K562 (cell line): Measurements from ENCODE around the gene CD47. TPM values are rescaled to one million over a fixed set of nuclear protein-coding genes. Genes with fewer than 3 reads are reported as not detected.

Experiments
- ATAC-seq: fragments of 200-7000 bp; cut with Tn5 transposase; 3 replicates; pipeline ENCODE4 v1.9.1; 2020; ENCODE audit warnings: moderate library complexity
- BruUV-seq: library from RNA; stranded (reverse); fragments of 400-500 nt; replicated peaks from 2 replicates; lab custom pipeline; 2021; lab: Mats Ljungman, UMichigan
- CTCF ChIA-PET: fragments of 300-600 bp; formaldehyde crosslinking; extraction: SDS; loops from one replicate; lab custom pipeline; 2021; ENCODE audit warnings: low intra/inter-chr PET ratio; lab: Yijun Ruan, JAX
- POLR2A ChIA-PET: fragments of 300-600, 350-650 bp; sonication (Branson Sonifier 250); formaldehyde crosslinking; extraction: SDS; loops from one replicate; lab custom pipeline; 2021; ENCODE audit warnings: antibody characterized with exemption, inconsistent platforms; lab: Yijun Ruan, JAX
- DNase-seq, 4 experiments: peaks; one replicate each; pipeline versions ENCODE4 v3.0.0 to v3.0.0-alpha.2; 2011 to 2018; ENCODE audit warnings: low spot score in 3 of 4, mixed read lengths in 3 of 4; ENCODE audit errors: extremely low read depth in 1 of 4
- FAIRE-seq: peaks from 2 replicates; lab custom pipeline; 2011; peaks lifted over from hg19 to GRCh38; lab: Jason Lieb, UNC
- H2AFZ ChIP-seq: 2 replicates; pipeline ENCODE4 v1.6.0; 2011; ENCODE audit warnings: low read depth, low read length, control low read depth, inconsistent platforms
- H3K27ac ChIP-seq: fragments of 200-600 bp; 3 replicates; pipeline ENCODE4 v1.8.0; 2011; ENCODE audit warnings: low read depth, mild to moderate bottlenecking, control low read depth, inconsistent platforms, low read length, moderate library complexity, mixed read lengths; ENCODE audit errors: extremely low read depth
- H3K27me3 ChIP-seq, 2 experiments: fragments of 300-600 bp in 1 of 2; 2 replicates in 1 of 2; 3 replicates in 1 of 2; pipeline versions ENCODE4 v1.6.0 to v1.8.0; 2011; ENCODE audit warnings: inconsistent platforms in 2 of 2, low read length in 2 of 2, mild to moderate bottlenecking in 1 of 2, mixed read lengths in 1 of 2, moderate library complexity in 1 of 2; ENCODE audit not compliant: control insufficient read depth in 2 of 2, insufficient read depth in 2 of 2
- H3K36me3 ChIP-seq: fragments of 300-600 bp; 3 replicates; pipeline ENCODE4 v1.8.0; 2011; ENCODE audit warnings: mild to moderate bottlenecking, low read length, inconsistent platforms; ENCODE audit not compliant: control insufficient read depth, insufficient read depth
- H3K4me1 ChIP-seq, 2 experiments: fragments of 200-600 bp in 1 of 2; replicated peaks in 1 of 2; 2 replicates in 1 of 2; 3 replicates in 1 of 2; pipeline versions ENCODE4 v1.5.1 to v1.8.0; 2011; ENCODE audit warnings: inconsistent platforms in 2 of 2, low read length in 2 of 2, mild to moderate bottlenecking in 1 of 2, mixed read lengths in 1 of 2, moderate library complexity in 1 of 2; ENCODE audit not compliant: control insufficient read depth in 2 of 2, insufficient read depth in 2 of 2
- H3K4me2 ChIP-seq: 2 replicates; pipeline ENCODE4 v1.6.1; 2011; ENCODE audit warnings: low read length, control low read depth, inconsistent platforms, mixed read lengths; ENCODE audit not compliant: insufficient read depth
- H3K4me3 ChIP-seq: fragments of 200-600 bp; sonication (generic), shearing (Covaris generic); 2 replicates; pipeline ENCODE4 v1.5.1; 2016; ENCODE audit warnings: control low read depth, inconsistent platforms
- H3K79me2 ChIP-seq: fragments of 200-600 bp; 3 replicates; pipeline ENCODE4 v1.8.0; 2011; ENCODE audit warnings: low read length, inconsistent platforms; ENCODE audit not compliant: control insufficient read depth, insufficient read depth
- H3K9ac ChIP-seq, 2 experiments: 2 replicates each; pipeline versions ENCODE4 v1.6.0 to v1.6.1; 2011; ENCODE audit warnings: low read depth in 2 of 2, low read length in 2 of 2, control low read depth in 1 of 2, inconsistent platforms in 1 of 2, mild to moderate bottlenecking in 1 of 2, mixed read lengths in 1 of 2; ENCODE audit not compliant: insufficient read depth in 1 of 2
- H3K9me1 ChIP-seq: one replicate; pipeline ENCODE4 v1.6.0; 2011; ENCODE audit warnings: inconsistent platforms, mild to moderate bottlenecking, low read length, moderate library complexity; ENCODE audit not compliant: control insufficient read depth, insufficient read depth
- H3K9me3 ChIP-seq: replicated peaks from 2 replicates; pipeline ENCODE4 v1.5.1; 2011; ENCODE audit warnings: low read depth, low read length, inconsistent platforms; ENCODE audit not compliant: control insufficient read depth, insufficient read depth
- H4K20me1 ChIP-seq: replicated peaks from 2 replicates; pipeline ENCODE4 v1.6.1; 2011; ENCODE audit warnings: low read length, inconsistent platforms, mixed read lengths; ENCODE audit not compliant: control insufficient read depth, insufficient read depth
- IRF2 ChIP-seq: sonication (generic); formaldehyde crosslinking; IDR thresholded peaks from 2 replicates; pipeline ENCODE4 v1.8.1; 2022; ENCODE audit warnings: mild to moderate bottlenecking, missing genetic modification reagents
- MYC ChIP-seq, 2 experiments: fragments of 250-450 bp in 1 of 2; sonication (Bioruptor Pico) in 1 of 2; IDR thresholded peaks; 2 replicates each; pipeline versions ENCODE4 v1.5.1 to v1.6.1; 2012 to 2021; ENCODE audit warnings: low read depth in 2 of 2, borderline replicate concordance in 1 of 2, improper control_type of control experiment in 1 of 2, low read length in 1 of 2, mild to moderate bottlenecking in 1 of 2, moderate library complexity in 1 of 2
- NR0B1 ChIP-seq: fragments of 450-650 bp; IDR thresholded peaks from one replicate; pipeline ENCODE4 v1.6.1; 2018; ENCODE audit warnings: mild to moderate bottlenecking, moderate library complexity; ENCODE audit not compliant: partially characterized antibody
- POLR2H ChIP-seq: IDR thresholded peaks from 2 replicates; pipeline ENCODE4 v1.6.1; 2016; ENCODE audit warnings: missing genetic modification characterization, low read depth, mild to moderate bottlenecking, control low read depth, missing compliant biosample characterization, moderate library complexity
- THRAP3 ChIP-seq: fragments of 450-650 bp; IDR thresholded peaks from 2 replicates; pipeline ENCODE4 v1.6.1; 2016; ENCODE audit warnings: mild to moderate bottlenecking, inconsistent platforms, borderline replicate concordance
- ZNF232 ChIP-seq: sonication (generic); formaldehyde crosslinking; IDR thresholded peaks from 2 replicates; pipeline ENCODE4 v1.8.0; 2022; ENCODE audit warnings: mild to moderate bottlenecking, missing genetic modification reagents
- WGBS: fragments of 100-300 bp; shearing (Covaris generic); methylation state at CpG from one replicate; pipeline ENCODE4 v1.1.6; 2016; ENCODE audit warnings: low coverage, mixed read lengths; ENCODE audit not compliant: insufficient coverage; ENCODE audit errors: missing lambda C conversion rate; 5-methylcytosine and 5-hydroxymethylcytosine counted together
- in situ Hi-C: fragments of 300-500 bp; cut with MboI; formaldehyde crosslinking; loops from 4 replicates; pipeline ENCODE4 v1.15.0; 2018; ENCODE audit warnings: inconsistent platforms, mixed read lengths
- intact Hi-C: fragments of 100-400 bp; cut with micrococcal nuclease; formaldehyde crosslinking; loops from 2 replicates; pipeline ENCODE4 v1.14.2; 2022
- polyA plus RNA-seq, 8 experiments: library from polyadenylated mRNA; depleted of rRNA in 4 of 8; stranded (reverse) in 5 of 8; unstranded in 3 of 8; fragments of >200 nt; fragmentation: Nextera tagmentation in 2 of 8; fragmentation: Illumina TruSeq in 1 of 8; extraction: Ambion mirVana in 2 of 8; extraction: Trizol in 1 of 8; gene quantifications; 2 replicates each; pipeline versions ENCODE4 v1.2.1 to v1.2.3, GENCODE V29; 2011 to 2014; ENCODE audit warnings: inconsistent platforms in 1 of 8, missing spikeins in 1 of 8
- total RNA-seq, 7 experiments: library from RNA; depleted of rRNA in 6 of 7; stranded (reverse); fragments of >200 nt in 6 of 7; fragmentation: Illumina TruSeq in 2 of 7; extraction: Trizol in 2 of 7; gene quantifications; 2 replicates each; pipeline versions ENCODE4 v1.2.1 to v1.2.3, GENCODE V29; 2011 to 2021; ENCODE audit warnings: low replicate concordance in 1 of 7
- TF ChIP-seq, protein P1 (sequence below), 2 experiments: fragments of 450-650 bp in 1 of 2; sonication (generic) in 1 of 2; formaldehyde crosslinking in 1 of 2; IDR thresholded peaks; 2 replicates each; pipeline versions ENCODE4 v1.7.1 to v1.9.0; 2016 to 2022; ENCODE audit warnings: inconsistent platforms in 1 of 2, mild to moderate bottlenecking in 1 of 2, missing genetic modification reagents in 1 of 2

Gene CD47
- total and polyA plus RNA-seq, 9 of the 15 experiments (the other 6 are each of a cell fraction or from before 2014, with no cell fraction given): 10.2 to 62.6 (median 36.3) TPM

- TF ChIP-seq POLR2H (tag) (no peak), MYC (IDR thresholded peaks at IDR 0.05; ENCODE audit: low read depth, low read length) (no peak), MYC (CRISPR knock-in tag; IDR thresholded peaks at IDR 0.05; ENCODE audit: borderline replicate concordance, low read depth) (no peak), THRAP3 (no peak), NR0B1 (no peak), IRF2 (CRISPR knock-in tag) (no peak)
- TF ChIP-seq, all 486 proteins: peak for 7
Observed at GRCh38 chr3:108031895-108032294, 58.9 kb downstream of the CD47 start (continued).

- no peak for DNase-seq
- intact Hi-C loops: no loop called here
- ChIA-PET POLR2A (no interaction called here), CTCF (no interaction called here)
- Histone ChIP-seq H3K27me3 (no peaks in the 10 kb centered on the region), H3K9me1 (no peaks in the 10 kb centered on the region), H4K20me1 (no peaks in the 10 kb centered on the region), H2AFZ (no peak overlapping the region), H3K4me2 (no peak overlapping the region), H3K4me1 (no peaks in the 10 kb centered on the region), H3K9me3 (no peaks in the 10 kb centered on the region), H3K4me3 (no peak overlapping the region), H3K36me3 (no peaks in the 10 kb centered on the region), H3K27ac (no peak overlapping the region), H3K9ac (no peak overlapping the region), H3K79me2 (no peaks in the 10 kb centered on the region)
- TF ChIP-seq ZNF232 (CRISPR knock-in tag): no peak
- TF ChIP-seq, protein P1, sequence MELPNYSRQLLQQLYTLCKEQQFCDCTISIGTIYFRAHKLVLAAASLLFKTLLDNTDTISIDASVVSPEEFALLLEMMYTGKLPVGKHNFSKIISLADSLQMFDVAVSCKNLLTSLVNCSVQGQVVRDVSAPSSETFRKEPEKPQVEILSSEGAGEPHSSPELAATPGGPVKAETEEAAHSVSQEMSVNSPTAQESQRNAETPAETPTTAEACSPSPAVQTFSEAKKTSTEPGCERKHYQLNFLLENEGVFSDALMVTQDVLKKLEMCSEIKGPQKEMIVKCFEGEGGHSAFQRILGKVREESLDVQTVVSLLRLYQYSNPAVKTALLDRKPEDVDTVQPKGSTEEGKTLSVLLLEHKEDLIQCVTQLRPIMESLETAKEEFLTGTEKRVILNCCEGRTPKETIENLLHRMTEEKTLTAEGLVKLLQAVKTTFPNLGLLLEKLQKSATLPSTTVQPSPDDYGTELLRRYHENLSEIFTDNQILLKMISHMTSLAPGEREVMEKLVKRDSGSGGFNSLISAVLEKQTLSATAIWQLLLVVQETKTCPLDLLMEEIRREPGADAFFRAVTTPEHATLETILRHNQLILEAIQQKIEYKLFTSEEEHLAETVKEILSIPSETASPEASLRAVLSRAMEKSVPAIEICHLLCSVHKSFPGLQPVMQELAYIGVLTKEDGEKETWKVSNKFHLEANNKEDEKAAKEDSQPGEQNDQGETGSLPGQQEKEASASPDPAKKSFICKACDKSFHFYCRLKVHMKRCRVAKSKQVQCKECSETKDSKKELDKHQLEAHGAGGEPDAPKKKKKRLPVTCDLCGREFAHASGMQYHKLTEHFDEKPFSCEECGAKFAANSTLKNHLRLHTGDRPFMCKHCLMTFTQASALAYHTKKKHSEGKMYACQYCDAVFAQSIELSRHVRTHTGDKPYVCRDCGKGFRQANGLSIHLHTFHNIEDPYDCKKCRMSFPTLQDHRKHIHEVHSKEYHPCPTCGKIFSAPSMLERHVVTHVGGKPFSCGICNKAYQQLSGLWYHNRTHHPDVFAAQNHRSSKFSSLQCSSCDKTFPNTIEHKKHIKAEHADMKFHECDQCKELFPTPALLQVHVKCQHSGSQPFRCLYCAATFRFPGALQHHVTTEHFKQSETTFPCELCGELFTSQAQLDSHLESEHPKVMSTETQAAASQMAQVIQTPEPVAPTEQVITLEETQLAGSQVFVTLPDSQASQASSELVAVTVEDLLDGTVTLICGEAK (IDR thresholded peaks at IDR 0.05): no peak
- TF ChIP-seq, protein P1 (CRISPR knock-in tag; IDR thresholded peaks at IDR 0.05): no peak
- in situ Hi-C loops: no loop called here
- BruUV-seq: no TSS peak
- 7% methylated on average over 3 of the region's 5 CpGs for WGBS
- no peak for FAIRE-seq
- ATAC-seq: no peak
Observed at GRCh38 chr3:108030960-108031359, 59.9 kb downstream of the CD47 start.
